ENCODE data around the gene ZNF618. TPM values are rescaled to one million over a fixed set of nuclear protein-coding genes. Genes with fewer than 3 reads are reported as not detected.

ZNF618 gene
- total and polyA plus RNA-seq, 2 experiments from 2014 or later, result 10.2 to 14.0 TPM

- no peaks in the 10 kb centered on the region for H3K9me3 ChIP-seq (ENCODE audit: low read depth)
- no peak overlapping the region for H3K27ac ChIP-seq
- H3K4me2 ChIP-seq, result no peak overlapping the region
- no peaks in the 10 kb centered on the region for H3K27me3 ChIP-seq
- no peak for DNase-seq (ENCODE audit: low spot score)
- H4K20me1 ChIP-seq (ENCODE audit: insufficient read depth, poor library complexity, severe bottlenecking), result no peaks in the 10 kb centered on the region
- TF ChIP-seq CTCF (IDR thresholded peaks at IDR 0.05; ENCODE audit: poor library complexity), result no peak
- H3K79me2 ChIP-seq, result no peaks in the 10 kb centered on the region
- 78% methylated on average over 7 of the region's 7 CpGs for WGBS (ENCODE audit: low lambda C conversion rate, missing lambda C conversion rate)
- no peaks in the 10 kb centered on the region for H3K9me2 ChIP-seq (replicated peaks; ENCODE audit: insufficient read depth)
- H3K4me1 ChIP-seq (ENCODE audit: insufficient read depth), result peaks cover 15% of the 10 kb centered on the region
- H3K4me3 ChIP-seq, result no peak overlapping the region
- H3K36me3 ChIP-seq (replicated peaks; ENCODE audit: insufficient read depth, low read depth), result no peaks in the 10 kb centered on the region
- H2AFZ ChIP-seq, result no peak overlapping the region
Measured at GRCh38 chr9:114078781-114079156, 202.7 kb downstream of the ZNF618 start.

GRCh38 chr9:114080195-114080772 is 204.2 kb downstream of the ZNF618 start:
- no peak overlapping the region for H3K4me2 ChIP-seq
- no peaks in the 10 kb centered on the region for H3K9me3 ChIP-seq (ENCODE audit: low read depth)
- no peak for DNase-seq (ENCODE audit: low spot score)
- WGBS (ENCODE audit: low lambda C conversion rate, missing lambda C conversion rate), result 70% methylated on average over 5 of the region's 5 CpGs
- H3K27me3 ChIP-seq, result no peaks in the 10 kb centered on the region
- no peak for TF ChIP-seq EZH2phosphoT487 (IDR thresholded peaks at IDR 0.05; ENCODE audit: low read depth, severe bottlenecking, unreplicated experiment)
- TF ChIP-seq CTCF (IDR thresholded peaks at IDR 0.05; ENCODE audit: poor library complexity), result no peak
- TF ChIP-seq EZH2 (IDR thresholded peaks at IDR 0.05; ENCODE audit: borderline replicate concordance), result no peak
- H3K36me3 ChIP-seq (replicated peaks; ENCODE audit: insufficient read depth, low read depth), result no peaks in the 10 kb centered on the region
- H4K20me1 ChIP-seq (ENCODE audit: insufficient read depth, poor library complexity, severe bottlenecking), result no peaks in the 10 kb centered on the region
- H2AFZ ChIP-seq, result no peak overlapping the region
- no peak overlapping the region for H3K4me3 ChIP-seq
- H3K9me2 ChIP-seq (replicated peaks; ENCODE audit: insufficient read depth), result no peaks in the 10 kb centered on the region
- peak overlapping the region; percentile 66 for H3K27ac ChIP-seq
- no peaks in the 10 kb centered on the region for H3K79me2 ChIP-seq
- H3K4me1 ChIP-seq (ENCODE audit: insufficient read depth), result peaks cover 15% of the 10 kb centered on the region

- WGBS (ENCODE audit: low lambda C conversion rate, missing lambda C conversion rate), result 41% methylated on average over 7 of the region's 7 CpGs
- H3K4me3 ChIP-seq, result no peak overlapping the region
- no peaks in the 10 kb centered on the region for H3K79me2 ChIP-seq
- no peaks in the 10 kb centered on the region for H3K27me3 ChIP-seq
- DNase-seq (ENCODE audit: low spot score), result peak; percentile 70
- H3K9me2 ChIP-seq (replicated peaks; ENCODE audit: insufficient read depth), result no peaks in the 10 kb centered on the region
- no peaks in the 10 kb centered on the region for H4K20me1 ChIP-seq (ENCODE audit: insufficient read depth, poor library complexity, severe bottlenecking)
- H3K36me3 ChIP-seq (replicated peaks; ENCODE audit: insufficient read depth, low read depth), result no peaks in the 10 kb centered on the region
- H3K9me3 ChIP-seq (ENCODE audit: low read depth), result no peaks in the 10 kb centered on the region
- peaks cover 15% of the 10 kb centered on the region for H3K4me1 ChIP-seq (ENCODE audit: insufficient read depth)
- H2AFZ ChIP-seq, result no peak overlapping the region
- TF ChIP-seq EZH2 (IDR thresholded peaks at IDR 0.05; ENCODE audit: borderline replicate concordance) (no peak), CTCF (IDR thresholded peaks at IDR 0.05; ENCODE audit: poor library complexity) (no peak), EZH2phosphoT487 (IDR thresholded peaks at IDR 0.05; ENCODE audit: low read depth, severe bottlenecking, unreplicated experiment) (no peak)
- H3K27ac ChIP-seq, result peak overlapping the region; percentile 84
- peak overlapping the region; percentile 62 for H3K4me2 ChIP-seq
Measured at GRCh38 chr9:114080773-114081440, 204.8 kb downstream of the ZNF618 start.
